HFFc6 (cell line): ENCODE results near the gene F13A1. TPM values are rescaled to one million over a fixed set of nuclear protein-coding genes. Genes with fewer than 3 reads are reported as not detected.

Experiments used
- DNase-seq: peaks from one replicate; pipeline ENCODE4 v3.0.0-alpha.2; 2018
- H3K27ac Mint-ChIP-seq: 2 replicates; pipeline ENCODE4 v1.8.0; 2020; ENCODE audit warnings: mild to moderate bottlenecking, mixed read lengths
- H3K27me3 Mint-ChIP-seq: 2 replicates; pipeline ENCODE4 v1.8.0; 2021; ENCODE audit warnings: mild to moderate bottlenecking, moderate library complexity, mixed read lengths; ENCODE audit not compliant: insufficient read depth
- H3K36me3 Mint-ChIP-seq: 2 replicates; pipeline ENCODE4 v1.8.0; 2021; ENCODE audit warnings: low read depth, mixed read lengths
- H3K4me1 Mint-ChIP-seq: 2 replicates; pipeline ENCODE4 v1.8.0; 2020; ENCODE audit warnings: low read depth, mixed read lengths
- H3K4me3 Mint-ChIP-seq: 2 replicates; pipeline ENCODE4 v1.8.0; 2020; ENCODE audit warnings: mild to moderate bottlenecking, moderate library complexity, mixed read lengths
- H3K9me3 Mint-ChIP-seq: 2 replicates; pipeline ENCODE4 v1.8.0; 2020; ENCODE audit warnings: mild to moderate bottlenecking, mixed read lengths
- total RNA-seq, 6 experiments: library from RNA; stranded (reverse); fragmentation: NEBNext Ultra II Directional; extraction: Animal tissue kit (Norgen Biotek cat#: 25700); gene quantifications; 2 replicates in 1 of 6; 3 replicates in 5 of 6; pipeline ENCODE4 v1.2.3, GENCODE V29; 2021
- TF ChIP-seq, protein P1 (sequence below): fragments of 200-600 bp; sonication (generic); IDR thresholded peaks from 2 replicates; pipeline ENCODE4 v1.5.0; 2021; ENCODE audit warnings: antibody characterized with exemption, mild to moderate bottlenecking

The F13A1 gene
- total RNA-seq, 6 experiments from 2014 or later = 0.06 TPM; not detected in 5

DNA sequence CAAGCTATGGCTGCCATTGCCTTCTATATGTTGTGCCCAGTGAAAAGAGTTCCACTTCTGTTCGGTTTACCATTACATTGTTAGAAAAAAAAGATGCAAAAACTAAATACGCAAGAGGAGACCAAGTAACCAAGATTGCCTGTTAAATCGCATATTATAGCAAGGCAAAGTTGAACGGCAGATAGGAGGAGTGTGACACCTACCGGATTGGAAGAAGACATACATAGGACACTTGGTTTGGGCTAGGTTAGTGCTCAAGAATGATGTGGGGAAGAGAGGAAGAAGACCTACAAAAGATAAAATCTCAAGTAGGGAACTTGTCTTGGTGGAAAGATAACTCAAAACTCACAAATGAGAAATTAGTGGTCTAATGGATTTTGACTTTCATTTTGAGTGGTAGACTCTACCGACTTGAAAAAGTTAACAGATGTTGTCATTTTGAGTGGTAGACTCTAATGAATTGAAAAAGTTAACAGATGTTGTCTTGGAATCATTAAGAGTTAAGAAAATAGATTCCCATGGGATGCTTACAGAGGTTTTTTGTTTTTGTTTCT, 95.5 kb downstream of the F13A1 start:
- Mint-ChIP-seq H3K27ac (no peak overlapping the region), H3K9me3 (peaks cover 48% of the 10 kb centered on the region), H3K4me3 (no peak overlapping the region), H3K36me3 (no peaks in the 10 kb centered on the region), H3K4me1 (no peaks in the 10 kb centered on the region), H3K27me3 (no peaks in the 10 kb centered on the region)
- TF ChIP-seq, protein P1, sequence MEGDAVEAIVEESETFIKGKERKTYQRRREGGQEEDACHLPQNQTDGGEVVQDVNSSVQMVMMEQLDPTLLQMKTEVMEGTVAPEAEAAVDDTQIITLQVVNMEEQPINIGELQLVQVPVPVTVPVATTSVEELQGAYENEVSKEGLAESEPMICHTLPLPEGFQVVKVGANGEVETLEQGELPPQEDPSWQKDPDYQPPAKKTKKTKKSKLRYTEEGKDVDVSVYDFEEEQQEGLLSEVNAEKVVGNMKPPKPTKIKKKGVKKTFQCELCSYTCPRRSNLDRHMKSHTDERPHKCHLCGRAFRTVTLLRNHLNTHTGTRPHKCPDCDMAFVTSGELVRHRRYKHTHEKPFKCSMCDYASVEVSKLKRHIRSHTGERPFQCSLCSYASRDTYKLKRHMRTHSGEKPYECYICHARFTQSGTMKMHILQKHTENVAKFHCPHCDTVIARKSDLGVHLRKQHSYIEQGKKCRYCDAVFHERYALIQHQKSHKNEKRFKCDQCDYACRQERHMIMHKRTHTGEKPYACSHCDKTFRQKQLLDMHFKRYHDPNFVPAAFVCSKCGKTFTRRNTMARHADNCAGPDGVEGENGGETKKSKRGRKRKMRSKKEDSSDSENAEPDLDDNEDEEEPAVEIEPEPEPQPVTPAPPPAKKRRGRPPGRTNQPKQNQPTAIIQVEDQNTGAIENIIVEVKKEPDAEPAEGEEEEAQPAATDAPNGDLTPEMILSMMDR = no peak; the same call in 1 of the 2 replicates
- no peak for DNase-seq

DNA sequence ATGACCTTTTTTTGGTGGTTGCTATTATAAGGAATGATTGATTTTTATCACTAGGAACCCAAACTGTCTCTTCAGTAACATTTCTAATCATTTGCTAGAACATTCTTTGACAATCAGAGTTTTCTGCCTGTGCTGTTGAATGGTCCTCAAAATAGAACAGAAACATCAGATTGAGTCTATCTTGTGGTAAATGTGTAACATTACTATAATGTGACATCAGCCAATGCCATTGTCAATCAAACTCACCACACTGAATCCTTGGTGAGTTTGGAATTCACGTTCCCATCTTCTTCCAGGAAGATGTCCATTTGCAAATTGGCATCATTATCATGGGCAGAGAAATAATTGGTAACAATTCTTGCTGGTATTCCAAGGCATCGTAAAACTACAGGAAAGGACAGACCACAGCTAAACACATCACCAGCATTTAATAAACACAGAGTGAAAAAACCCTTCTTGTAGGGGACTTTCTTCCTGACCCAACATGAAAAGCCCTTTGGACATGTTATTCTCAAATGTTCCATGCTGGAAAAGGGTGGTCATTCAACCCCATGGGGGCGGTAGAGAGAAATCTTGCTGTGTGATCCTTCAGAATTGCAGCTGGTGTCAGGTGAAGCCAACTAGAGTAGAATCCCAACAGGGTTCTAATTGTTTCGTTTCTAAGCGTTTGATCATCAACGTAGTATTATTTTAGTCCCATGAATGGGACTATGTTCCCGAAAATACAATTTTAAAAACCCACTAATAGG, 98.5 kb downstream of the F13A1 start:
- Mint-ChIP-seq H3K27me3 (no peaks in the 10 kb centered on the region), H3K4me3 (no peak overlapping the region), H3K9me3 (peaks cover 50% of the 10 kb centered on the region), H3K27ac (no peak overlapping the region), H3K4me1 (no peaks in the 10 kb centered on the region), H3K36me3 (no peaks in the 10 kb centered on the region)
- no peak for DNase-seq
- TF ChIP-seq, protein P1 = no peak

DNA sequence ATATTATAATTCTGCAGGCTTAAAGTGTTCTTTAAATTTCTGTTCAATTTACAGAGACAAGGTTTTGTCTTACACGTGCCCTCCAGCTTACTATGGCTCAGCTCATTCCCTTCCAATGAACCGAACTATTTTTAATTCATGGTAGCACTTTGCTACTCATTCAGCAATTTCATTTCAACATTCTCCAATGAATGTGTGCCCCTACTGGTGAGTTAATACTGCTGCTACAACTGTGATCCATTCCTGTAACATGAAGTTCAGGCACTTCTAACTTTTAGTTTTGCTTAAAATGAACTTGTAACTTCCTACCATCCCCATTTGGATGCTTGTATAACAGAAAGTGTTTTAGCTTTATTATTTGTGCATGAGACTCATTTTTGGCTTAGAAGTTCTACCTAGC, 99.7 kb downstream of the F13A1 start:
- DNase-seq = no peak
- H3K36me3 Mint-ChIP-seq = no peaks in the 10 kb centered on the region
- H3K4me1 Mint-ChIP-seq = no peaks in the 10 kb centered on the region
- H3K4me3 Mint-ChIP-seq = no peak overlapping the region
- peaks cover 43% of the 10 kb centered on the region for H3K9me3 Mint-ChIP-seq
- no peak overlapping the region for H3K27ac Mint-ChIP-seq
- TF ChIP-seq, protein P1 = peak; percentile 11; the same call in 1 of the 2 replicates
- no peaks in the 10 kb centered on the region for H3K27me3 Mint-ChIP-seq

DNA sequence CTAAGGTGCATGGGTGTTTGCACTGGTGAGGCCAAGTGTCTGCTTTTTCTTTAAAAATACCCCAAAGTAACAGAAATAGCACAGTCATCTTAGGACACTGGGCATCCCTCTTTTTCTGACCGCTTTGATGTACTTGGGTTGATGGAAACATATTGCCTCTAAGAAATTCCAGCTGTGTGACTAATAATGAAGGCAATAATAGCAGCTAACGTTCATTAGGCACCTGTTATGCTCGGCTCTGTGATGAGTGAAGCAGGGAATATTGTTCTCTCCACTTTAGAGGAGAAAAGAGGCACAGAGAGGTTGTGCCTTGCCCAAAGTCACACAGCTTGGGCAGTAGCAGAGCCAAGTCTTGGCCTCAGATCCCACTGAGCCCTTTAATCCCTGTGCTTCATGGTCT, 100.7 kb downstream of the F13A1 start:
- DNase-seq = no peak
- Mint-ChIP-seq H3K27me3 (no peaks in the 10 kb centered on the region), H3K36me3 (no peaks in the 10 kb centered on the region), H3K27ac (no peak overlapping the region), H3K4me1 (no peaks in the 10 kb centered on the region), H3K4me3 (no peak overlapping the region), H3K9me3 (peaks cover 34% of the 10 kb centered on the region)
- TF ChIP-seq, protein P1 = no peak

DNA sequence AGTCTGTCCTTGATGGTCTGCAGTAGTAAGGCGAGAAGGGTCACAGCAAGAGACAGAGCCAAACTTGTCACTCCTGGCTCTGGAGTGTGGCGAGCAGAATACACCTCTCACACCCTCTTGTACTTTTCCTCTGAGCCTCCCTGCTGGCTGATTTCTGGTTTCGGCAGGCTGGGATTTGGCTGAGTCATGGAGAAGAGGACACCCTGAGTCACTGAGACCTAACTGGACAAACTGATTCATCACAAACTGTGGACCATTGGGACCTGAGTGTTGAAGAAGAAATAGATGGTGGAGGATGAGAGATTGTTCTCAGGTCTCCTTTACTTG, 101.7 kb downstream of the F13A1 start:
- no peaks in the 10 kb centered on the region for H3K36me3 Mint-ChIP-seq
- no peak overlapping the region for H3K4me3 Mint-ChIP-seq

More for the DNA sequence above, 101.7 kb downstream of the F13A1 start:
- TF ChIP-seq, protein P1 = no peak
- Mint-ChIP-seq H3K27ac (no peak overlapping the region), H3K9me3 (peaks cover 31% of the 10 kb centered on the region), H3K4me1 (no peaks in the 10 kb centered on the region), H3K27me3 (no peaks in the 10 kb centered on the region)
- peak; percentile 45 for DNase-seq
